GM18861 (cell line): ENCODE measurements around the gene C6.
"Not testable (repeated sequence)": the region's sequence is repeated elsewhere in the genome, so short reads cannot be mapped to it uniquely, and the experiment has no call there.

Source experiments
- ATAC-seq: cut with Tn5 transposase; IDR thresholded peaks from one replicate; pipeline ENCODE4 v1.9.1; 2021; ENCODE audit not compliant: unreplicated experiment

C6 gene

DNA sequence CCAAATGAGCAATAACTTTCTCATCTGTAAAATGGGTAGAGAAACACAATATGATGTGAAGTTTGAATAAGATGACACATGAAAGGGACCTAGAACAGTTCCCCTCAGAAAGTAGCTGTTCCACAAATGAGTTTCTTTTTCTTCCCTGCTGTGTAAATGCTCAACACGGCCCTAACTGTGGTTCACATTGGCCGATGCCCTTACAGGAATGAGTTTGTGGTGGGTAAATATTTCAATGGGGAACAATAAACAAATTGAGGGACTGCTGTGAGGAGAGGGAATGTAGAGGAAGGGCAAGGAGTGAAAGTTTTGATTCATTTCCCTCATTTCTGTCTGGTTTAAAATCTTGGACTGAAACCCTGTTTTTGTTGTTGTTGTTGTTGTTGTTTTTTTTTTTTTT lies 12.8 kb downstream of the C6 start:
- no peak for ATAC-seq

- ATAC-seq = no peak
These were observed 13.7 kb downstream of the C6 start for GRCh38 chr5:41199660-41200059.

GRCh38 chr5:41196197-41196596 lies 17.1 kb downstream of the C6 start:
- no peak for ATAC-seq

DNA sequence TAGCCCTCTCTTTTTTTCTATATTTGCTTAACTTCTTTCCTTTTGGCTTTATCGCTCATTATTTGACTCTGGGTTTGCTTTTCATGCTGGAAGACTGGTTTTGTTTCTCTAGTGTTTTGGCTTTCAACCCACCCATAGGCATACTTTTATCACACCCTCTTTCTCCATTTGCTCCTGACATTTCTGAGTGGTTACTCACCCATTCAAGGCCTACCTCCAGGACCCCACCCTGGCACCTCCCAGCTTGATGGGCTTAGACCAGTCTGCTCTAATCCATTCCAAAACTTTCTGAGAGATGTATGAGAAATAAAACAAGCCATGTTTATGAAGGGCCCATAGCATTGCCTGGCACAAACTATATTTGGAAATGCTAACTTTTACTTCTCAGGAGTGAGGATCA lies 18.1 kb downstream of the C6 start:
- no peak for ATAC-seq

DNA sequence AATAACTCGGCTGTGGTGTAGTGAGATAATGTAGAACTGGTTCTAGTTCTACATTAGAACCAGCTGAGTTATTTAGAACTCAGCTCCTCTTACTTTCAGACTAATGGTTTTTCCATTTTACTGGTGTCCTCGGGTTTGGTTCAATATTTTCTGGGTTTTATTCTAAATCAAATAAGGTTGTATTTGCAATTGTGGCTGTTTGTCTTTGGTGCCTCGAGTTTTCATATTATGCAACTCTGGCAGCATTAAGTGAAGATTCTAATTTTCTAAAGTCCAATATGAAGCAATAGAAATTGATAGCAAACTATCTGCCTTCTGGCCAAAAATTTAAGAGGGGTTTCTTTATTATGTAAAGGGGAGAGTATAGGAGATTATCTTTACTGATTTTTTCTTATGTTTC lies 19.0 kb downstream of the C6 start:
- ATAC-seq = no peak

- ATAC-seq = no peak
These were observed 19.7 kb downstream of the C6 start for GRCh38 chr5:41193456-41194205.

DNA sequence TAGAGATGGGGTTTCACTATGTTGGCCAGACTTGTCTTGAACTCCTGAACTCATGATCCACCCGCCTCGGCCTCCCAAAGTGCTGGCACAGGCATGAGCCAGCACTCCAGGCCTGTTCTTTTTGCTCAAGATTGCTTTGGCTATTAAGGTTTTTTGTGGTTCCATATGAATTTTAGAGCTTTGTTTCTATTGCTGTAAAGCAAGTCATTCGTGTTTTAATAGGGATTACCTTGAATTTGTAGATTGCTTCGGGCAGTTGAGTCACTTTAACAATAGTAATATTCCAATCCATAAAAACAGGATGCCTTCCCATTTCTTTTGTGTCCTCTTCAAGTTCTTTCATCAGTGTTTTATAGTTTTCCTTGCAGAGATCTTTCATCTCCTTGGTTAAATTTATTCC lies 22.1 kb downstream of the C6 start:
- ATAC-seq = no peak

- no peak for ATAC-seq
These were observed 27.2 kb downstream of the C6 start for GRCh38 chr5:41186143-41186542.

DNA sequence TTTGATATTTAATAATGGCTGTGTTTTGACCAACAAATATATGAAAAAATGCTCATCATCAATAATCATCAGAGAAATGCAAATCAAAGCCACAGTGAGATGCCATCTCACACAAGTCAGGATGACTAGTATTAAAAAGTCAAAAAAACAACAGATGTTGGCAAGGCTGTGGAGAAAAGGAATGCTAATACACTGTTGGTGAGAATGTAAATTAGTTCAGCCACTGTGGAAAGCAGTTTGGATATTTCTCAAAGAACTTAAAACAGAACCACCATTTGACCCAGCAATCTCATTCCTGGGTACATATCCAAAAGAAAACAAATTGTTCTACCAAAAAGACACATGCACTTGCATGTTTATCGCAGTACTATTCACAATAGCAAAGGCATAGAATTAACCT lies 30.0 kb downstream of the C6 start:
- not testable (repeated sequence) for ATAC-seq

- ATAC-seq = no peak
These were observed 30.7 kb downstream of the C6 start for GRCh38 chr5:41182666-41183065.

DNA sequence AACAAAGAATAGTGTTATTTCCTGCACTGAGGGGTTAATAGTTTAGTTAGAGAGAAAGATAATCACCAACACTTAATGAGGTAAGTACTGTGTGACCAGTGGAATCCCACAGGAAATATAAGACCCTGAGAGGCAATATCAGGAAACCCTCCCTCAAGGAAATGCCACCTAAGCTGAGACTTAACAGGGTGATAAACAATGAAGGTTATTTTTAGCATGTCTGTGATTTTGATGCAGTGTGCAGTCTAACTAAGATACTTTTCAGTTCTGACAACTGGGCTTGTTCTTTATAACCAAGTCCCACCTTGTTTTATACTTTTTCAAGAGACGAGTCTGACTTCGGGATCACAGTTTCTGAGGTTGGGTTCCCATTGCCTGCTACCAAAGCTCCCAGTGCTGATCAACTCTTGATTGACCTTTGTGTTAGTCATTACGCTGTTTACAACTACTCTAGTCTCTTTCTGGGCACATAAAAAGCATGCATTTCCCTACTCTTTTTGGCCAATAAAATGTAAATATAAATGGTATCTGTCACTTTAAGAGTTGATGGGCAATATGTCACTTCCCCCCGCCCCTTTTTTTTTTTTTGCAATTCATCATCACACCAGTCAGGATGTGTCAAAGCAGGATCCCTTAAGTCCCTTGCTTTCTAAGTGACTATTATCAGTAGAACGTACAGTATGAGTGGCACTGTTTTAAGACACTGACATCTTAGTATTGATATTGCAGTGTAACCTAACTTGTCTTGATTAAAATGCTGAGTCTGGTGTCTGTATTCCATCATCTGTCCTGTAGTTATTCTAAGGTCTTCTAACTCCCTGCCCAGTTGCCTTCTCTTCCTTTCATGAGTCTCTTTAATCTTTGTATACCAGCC lies 31.4 kb downstream of the C6 start:
- ATAC-seq = no peak

DNA sequence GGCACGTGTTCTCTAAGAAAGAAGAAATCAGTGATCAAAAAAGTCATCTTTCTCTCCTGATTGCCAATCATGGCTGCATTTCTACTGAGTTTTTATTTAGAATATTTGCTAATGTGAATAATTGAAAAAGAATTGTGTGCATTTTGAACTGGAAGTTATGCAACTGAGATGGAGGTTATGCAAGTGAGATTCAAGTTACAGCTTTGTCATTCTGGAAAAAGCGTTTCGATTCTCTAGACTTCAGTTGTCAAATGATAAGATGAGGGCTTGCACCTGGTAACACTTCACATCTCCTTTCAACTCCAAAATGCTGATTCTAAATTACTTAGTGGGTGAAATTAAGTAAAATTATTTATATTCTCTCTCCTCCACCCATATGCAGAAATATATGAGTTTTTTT lies 36.4 kb downstream of the C6 start:
- no peak for ATAC-seq

DNA sequence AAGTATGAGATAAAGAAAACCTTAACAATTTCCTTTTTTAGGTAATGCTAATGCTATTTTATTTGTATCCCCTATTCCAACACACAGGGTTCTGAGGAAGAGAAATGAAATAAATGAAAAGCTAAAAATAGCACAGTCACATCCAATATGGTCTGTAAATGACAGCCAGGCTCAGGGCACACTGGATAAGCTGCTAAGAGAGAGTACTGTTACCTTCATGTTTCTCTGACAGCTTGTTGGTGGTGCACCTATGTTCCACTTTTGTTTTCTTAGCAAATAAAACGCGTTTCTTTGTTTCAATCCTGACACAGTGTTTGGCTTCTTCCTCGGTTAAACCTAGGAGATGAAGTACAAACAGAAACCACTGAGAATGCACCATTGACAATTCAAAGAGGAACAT lies 41.3 kb downstream of the C6 start:
- ATAC-seq = no peak

GRCh38 chr5:41161271-41161670 lies 52.1 kb downstream of the C6 start:
- no peak for ATAC-seq

GRCh38 chr5:41157272-41157894 lies 55.9 kb downstream of the C6 start:
- no peak for ATAC-seq

- ATAC-seq = no peak
These were observed 56.6 kb downstream of the C6 start for GRCh38 chr5:41156739-41157138.

GRCh38 chr5:41154491-41154890 lies 58.8 kb downstream of the C6 start:
- ATAC-seq = no peak

DNA sequence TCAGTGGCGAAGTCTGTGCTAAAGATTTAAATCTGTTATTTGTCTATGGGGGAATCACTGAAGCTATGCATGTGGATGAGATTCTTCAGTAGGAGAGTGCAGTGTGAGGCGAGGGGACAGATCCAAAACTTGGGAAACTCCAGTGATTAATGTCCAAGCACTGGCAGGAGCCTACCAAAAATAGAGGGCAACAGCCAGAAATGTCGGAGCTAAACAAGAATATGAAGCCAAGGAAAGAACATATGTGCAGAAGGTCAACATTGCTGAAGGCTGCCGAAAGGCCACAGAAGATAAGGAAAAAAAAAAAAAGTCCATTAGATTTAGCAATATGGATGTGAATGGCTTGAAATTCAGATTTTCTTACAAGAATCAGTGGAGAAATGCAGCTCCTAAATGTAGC lies 61.8 kb downstream of the C6 start:
- ATAC-seq = no peak

- ATAC-seq = no peak
These were observed 64.9 kb downstream of the C6 start for GRCh38 chr5:41148448-41148847.

GRCh38 chr5:41145306-41145705 lies 68.0 kb downstream of the C6 start:
- ATAC-seq = no peak

DNA sequence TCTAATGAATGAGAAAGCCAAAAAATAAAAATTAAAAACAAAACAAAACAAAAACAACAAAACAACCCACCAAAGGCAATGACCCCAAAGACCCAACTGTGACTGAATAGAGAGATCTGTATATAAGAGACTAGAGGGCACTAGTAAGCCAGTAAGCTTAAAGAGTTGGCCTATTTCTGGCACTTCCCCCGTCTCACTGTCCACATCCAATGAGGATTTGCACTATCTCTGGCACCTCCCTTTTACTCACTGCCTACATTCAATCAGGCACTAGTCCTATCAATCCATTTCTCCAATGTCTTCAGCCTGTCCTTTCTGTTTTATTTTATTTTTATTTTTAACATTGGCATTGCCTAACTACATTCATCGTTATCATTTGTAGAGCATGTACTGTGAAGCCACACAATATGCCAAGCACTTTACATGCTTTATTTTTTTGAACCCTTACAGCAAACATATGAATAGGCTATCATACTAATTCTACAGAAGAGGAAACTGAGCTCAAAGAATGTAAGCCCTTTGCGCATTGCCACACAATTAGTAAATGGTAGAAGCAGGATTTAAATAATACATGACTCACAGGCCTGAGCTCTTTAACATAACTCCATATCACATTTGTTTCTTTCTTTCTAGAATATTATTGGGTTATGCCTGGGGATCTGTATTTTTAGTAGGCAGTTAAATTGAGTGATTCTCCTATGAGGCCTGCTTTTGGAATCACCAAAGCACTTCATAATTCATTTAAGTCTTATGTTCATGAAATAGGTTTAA lies 70.0 kb downstream of the C6 start:
- no peak for ATAC-seq
